ENCODE measurements around the gene FN1.

- TF ChIP-seq POLR2A (IDR thresholded peaks at IDR 0.05), result no peak
- no peak for TF ChIP-seq CTCF (IDR thresholded peaks at IDR 0.05)
- no peak for TF ChIP-seq POLR2AphosphoS5 (IDR thresholded peaks at IDR 0.05)
These were observed 7.6 kb downstream of the FN1 start for GRCh38 chr2:215428060-215428910.

Measured in stomach (tissue), 4 donors.